ENCODE data around the gene CTTNBP2NL. TPM values are rescaled to one million over a fixed set of nuclear protein-coding genes. Genes with fewer than 3 reads are reported as not detected.

CTTNBP2NL gene
- total RNA-seq, 1 experiment from 2014 or later, result 38.8 TPM

DNA sequence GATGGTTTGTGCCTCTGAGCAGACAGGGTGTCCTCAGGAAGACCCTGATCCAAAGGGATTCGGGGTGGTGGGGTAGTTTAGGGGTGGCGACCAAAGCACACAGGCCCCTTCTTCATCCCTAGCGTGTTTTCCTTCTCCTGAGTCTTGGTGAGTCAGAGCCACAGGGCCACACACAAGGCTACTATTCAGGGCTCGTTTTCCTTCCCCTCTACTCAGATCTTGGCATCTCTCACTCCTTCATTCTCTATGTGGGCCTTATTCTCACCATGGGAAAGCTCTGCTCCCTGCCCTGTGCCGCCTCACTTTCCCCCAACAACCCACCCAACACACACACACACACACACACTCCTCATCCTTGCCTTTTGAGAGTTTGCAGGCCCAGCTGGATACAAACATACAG is 69.1 kb downstream of the CTTNBP2NL start:
- Histone ChIP-seq H3K4ac (ENCODE audit: low read depth, low read length) (no peak overlapping the region), H3K18ac (ENCODE audit: insufficient read length, low read depth, low read length) (no peak overlapping the region), H3K23ac (ENCODE audit: insufficient read length, low read depth, low read length) (no peak overlapping the region), H4K5ac (ENCODE audit: insufficient read length, low read depth, low read length) (no peak overlapping the region), H3K79me2 (ENCODE audit: insufficient read depth, low read length) (no peaks in the 10 kb centered on the region), H3K14ac (ENCODE audit: insufficient read depth, low read length) (no peak overlapping the region), H2AFZ (ENCODE audit: low read length) (no peak overlapping the region), H3T11ph (ENCODE audit: low read length) (no peak overlapping the region), H4K20me1 (ENCODE audit: control insufficient read depth, insufficient read depth, insufficient read length) (peaks cover 2% of the 10 kb centered on the region), H3K79me1 (ENCODE audit: insufficient read depth, low read depth, low read length, poor library complexity, severe bottlenecking) (no peaks in the 10 kb centered on the region), H2BK5ac (ENCODE audit: insufficient read length, low read length) (no peak overlapping the region), H4K91ac (ENCODE audit: insufficient read length, low read depth, low read length) (no peak overlapping the region), H4K8ac (replicated peaks; ENCODE audit: insufficient read length, low read depth, low read length) (no peak overlapping the region), H2BK12ac (ENCODE audit: insufficient read length, low read depth, low read length) (no peak overlapping the region), H2BK20ac (ENCODE audit: low read depth, low read length, poor library complexity, severe bottlenecking) (no peak overlapping the region), H2BK120ac (ENCODE audit: low read depth, low read length, poor library complexity, severe bottlenecking) (no peak overlapping the region), H3K9me3 (ENCODE audit: control insufficient read depth, low read depth, low read length) (no peaks in the 10 kb centered on the region), H3K56ac (ENCODE audit: insufficient read length, low read depth, low read length) (no peak overlapping the region), H2BK15ac (ENCODE audit: low read depth, low read length) (no peak overlapping the region), H3K23me2 (ENCODE audit: insufficient read length, low read depth, low read length, poor library complexity, severe bottlenecking) (no peaks in the 10 kb centered on the region), H3K4me2 (ENCODE audit: insufficient read depth, insufficient read length, low read length) (no peak overlapping the region), H3K9ac (ENCODE audit: extremely low read depth, insufficient read length, low read length) (no peak overlapping the region), H3K27me3 (ENCODE audit: insufficient read depth, low read length) (peaks cover 2% of the 10 kb centered on the region; the same call in 1 of the 2 replicates), H3K4me1 (ENCODE audit: insufficient read depth, low read length) (no peaks in the 10 kb centered on the region; the same call in 1 of the 2 replicates), H2AK5ac (ENCODE audit: insufficient read length, low read length) (no peak overlapping the region), H3K27ac (ENCODE audit: insufficient read length, low read depth, low read length) (no peak overlapping the region)
- no peak for TF ChIP-seq CTCF (conservative IDR thresholded peaks at IDR 0.05)
- H3K4me1 Mint-ChIP-seq, result peaks cover 38 to 39% of the 10 kb centered on the region in 2 experiments
- H3K4me3 Mint-ChIP-seq, result no peak overlapping the region; a peak in 2 of 5 replicates
- H3K27ac Mint-ChIP-seq, result no peak overlapping the region
- no CpG with 5 or more reads among the region's 5 CpGs for WGBS (ENCODE audit: extremely low coverage, insufficient read length, low lambda C conversion rate)
- H3K36me3 Mint-ChIP-seq (ENCODE audit: insufficient read depth in 1 of 3, low read depth in 3 of 3), result no peaks in the 10 kb centered on the region
- H3K9me3 Mint-ChIP-seq, result no peaks in the 10 kb centered on the region
- DNase-seq, result no peak
- peaks cover 14% of the 10 kb centered on the region for H3K27me3 Mint-ChIP-seq (ENCODE audit: low read depth)
